Activated CD4-positive, CD25-positive, alpha-beta regulatory T cell treated with anti-CD3 and anti-CD28 coated beads, Interleukin-2, amount 50 U/mL, for 16 hours (primary cell): ENCODE results near the gene RAB9A.
"Not testable (repeated sequence)": the region's sequence is repeated elsewhere in the genome, so short reads cannot be mapped to it uniquely, and the experiment has no call there.

ENCODE experiments used
- DNase-seq: peaks from one replicate; pipeline ENCODE4 v3.0.0-alpha.2; 2020; ENCODE audit warnings: low read depth, low spot score

The RAB9A gene

DNA sequence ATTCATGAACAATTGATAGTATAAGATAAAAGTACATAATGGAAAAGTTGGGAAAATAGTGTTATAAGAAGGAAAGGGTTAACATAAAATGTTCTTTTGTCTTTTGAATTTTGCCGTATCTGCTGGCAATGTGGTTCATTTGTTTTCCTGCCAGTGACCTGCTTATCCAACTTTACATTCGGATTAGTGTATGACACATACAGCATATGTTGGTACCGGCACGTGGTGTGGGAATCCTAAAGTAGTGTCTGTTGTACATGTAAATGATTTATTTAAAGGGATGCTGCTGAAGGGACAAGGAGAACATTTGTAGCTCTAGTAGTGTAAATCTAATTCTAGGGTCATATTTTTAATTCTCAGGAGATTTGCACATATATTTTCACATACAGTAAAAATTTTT is 11.5 kb downstream of the RAB9A start:
- DNase-seq = no peak

- no peak for DNase-seq
These were observed 13.3 kb downstream of the RAB9A start for GRCh38 chrX:13702111-13702789.

- DNase-seq = no peak
These were observed 14.2 kb downstream of the RAB9A start for GRCh38 chrX:13703135-13703534.

DNA sequence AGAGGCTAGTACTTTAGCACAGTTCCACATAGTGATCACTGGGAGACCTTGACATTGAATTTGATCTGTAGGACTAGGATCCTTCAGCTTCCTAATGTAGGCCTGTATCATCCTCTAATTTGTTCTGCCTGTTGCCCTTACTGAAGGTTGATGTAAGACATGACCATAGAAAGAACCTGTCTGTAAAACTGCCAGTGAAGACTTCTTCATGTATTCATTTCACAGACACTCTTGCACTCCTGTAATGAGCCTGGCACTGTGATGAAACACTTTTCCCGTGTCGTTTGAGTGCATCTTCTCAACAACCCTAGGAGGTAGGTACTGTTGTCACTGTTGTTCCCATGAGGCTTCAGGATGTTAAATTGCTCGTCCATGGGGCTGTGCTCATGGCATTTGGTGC is 14.7 kb downstream of the RAB9A start:
- no peak for DNase-seq

DNA sequence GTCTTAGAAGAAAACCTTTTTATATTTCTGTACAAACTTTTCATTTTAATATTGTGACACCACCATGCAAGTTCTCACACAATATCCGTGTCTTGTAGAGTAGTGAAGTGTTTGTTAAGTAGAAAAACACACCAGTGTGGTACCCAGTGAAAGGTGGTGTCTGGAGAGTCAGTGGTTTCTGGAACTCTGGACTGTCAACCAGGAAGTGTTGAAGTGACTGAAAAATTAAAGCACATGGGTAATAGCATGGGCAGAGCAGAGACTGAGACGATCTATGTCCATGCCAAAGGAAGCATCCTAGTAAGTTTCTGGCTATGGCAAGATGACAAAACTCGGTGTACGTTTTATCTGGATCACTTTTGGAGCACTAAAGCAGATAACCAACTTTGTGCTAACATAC is 22.2 kb downstream of the RAB9A start:
- DNase-seq = no peak

DNA sequence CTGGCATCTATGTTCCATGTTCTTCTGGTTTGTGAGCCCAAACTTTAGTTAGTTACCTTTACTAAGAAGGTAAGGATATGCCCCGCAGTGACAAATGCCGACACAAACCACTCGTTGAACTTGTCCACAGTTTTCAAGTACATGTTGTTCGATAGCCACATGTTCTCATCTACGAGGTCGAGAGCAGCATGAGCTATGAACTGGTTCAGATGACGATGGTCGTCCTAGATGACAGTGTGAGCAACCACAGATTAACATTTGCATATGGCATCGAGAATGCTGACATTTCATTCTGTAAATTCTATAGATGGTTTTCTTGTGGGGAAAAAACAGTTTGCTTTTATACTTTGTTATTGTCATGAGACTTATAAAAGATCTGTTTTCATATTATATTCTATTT is 27.5 kb downstream of the RAB9A start:
- DNase-seq = no peak

GRCh38 chrX:13716905-13717304 is 28.0 kb downstream of the RAB9A start:
- no peak for DNase-seq

DNA sequence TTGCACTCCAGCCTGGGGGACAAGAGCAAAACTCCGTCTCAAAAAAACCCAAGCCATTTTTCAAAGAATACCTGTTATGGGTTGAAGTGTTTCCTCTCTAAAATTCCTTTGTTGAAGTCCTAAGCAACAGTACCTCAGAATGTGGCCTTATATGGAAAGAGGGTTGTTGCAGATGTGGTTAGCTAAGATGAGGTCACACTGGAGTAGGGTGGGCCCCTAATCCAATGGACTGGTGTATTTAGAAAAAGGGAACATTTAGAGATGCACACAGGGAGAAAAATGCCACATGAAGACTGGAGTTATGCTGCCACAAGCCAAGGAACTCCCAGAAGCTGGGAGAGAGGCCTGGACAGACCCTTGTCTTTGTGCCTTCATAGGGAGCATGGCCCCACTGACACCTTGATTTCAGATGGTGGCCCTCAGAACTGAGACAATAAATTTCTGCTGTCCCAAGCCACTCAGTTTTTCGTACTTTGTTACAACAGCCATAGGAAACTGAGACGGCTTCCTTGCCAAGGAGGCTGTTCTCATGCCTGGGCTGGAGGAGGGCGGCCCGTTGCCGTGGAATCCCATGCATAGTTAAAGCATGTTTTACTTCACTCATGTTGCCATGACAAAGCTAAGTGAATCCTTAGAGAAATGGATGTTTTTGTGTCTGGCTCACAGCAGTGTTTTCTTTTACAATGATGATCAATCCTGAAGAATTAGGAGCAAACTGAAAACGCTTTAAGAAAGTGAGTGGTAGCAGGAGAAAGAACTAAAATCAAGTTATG is 29.0 kb downstream of the RAB9A start:
- DNase-seq = no peak

- DNase-seq = no peak
These were observed 30.4 kb downstream of the RAB9A start for GRCh38 chrX:13719192-13719856.

DNA sequence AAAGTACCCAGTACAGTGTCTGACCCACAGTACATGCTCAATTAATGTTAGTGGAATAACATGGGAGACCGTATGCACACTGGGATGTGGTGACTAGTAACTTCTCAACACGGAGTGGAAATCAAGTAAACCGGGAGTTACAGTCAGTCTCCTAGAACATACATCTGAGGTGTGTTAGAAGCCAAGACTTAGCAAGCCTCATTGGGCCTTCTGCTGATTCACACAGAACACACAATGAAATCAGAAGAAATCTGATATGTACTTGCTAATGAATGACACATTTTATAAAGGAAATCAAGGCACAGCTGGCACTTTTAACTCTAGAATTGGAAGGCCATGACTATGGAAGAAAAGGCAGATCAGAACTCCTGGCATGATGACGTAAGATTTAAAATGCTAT is 32.4 kb downstream of the RAB9A start:
- no peak for DNase-seq

- no peak for DNase-seq
These were observed 33.0 kb downstream of the RAB9A start for GRCh38 chrX:13721819-13722519.

DNA sequence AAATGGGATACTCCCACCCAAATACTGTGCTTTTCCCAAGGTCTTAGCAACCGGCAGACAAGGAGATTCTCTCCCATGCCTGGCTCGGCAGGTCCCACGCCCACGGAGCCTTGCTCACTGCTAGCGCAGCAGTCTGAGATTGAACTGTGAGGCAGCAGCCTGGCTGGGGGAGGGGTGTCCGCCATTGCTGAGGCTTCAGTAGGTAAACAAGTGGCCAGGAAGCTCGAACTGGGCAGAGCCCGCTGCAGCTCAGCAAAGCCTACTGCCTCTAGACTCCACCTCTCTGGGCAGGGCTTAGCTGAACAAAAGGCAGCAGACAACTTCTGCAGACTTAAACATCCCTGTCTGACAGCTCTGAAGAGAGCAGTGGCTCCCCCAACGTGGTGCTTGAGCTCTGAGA is 36.0 kb downstream of the RAB9A start:
- DNase-seq = not testable (repeated sequence)

DNA sequence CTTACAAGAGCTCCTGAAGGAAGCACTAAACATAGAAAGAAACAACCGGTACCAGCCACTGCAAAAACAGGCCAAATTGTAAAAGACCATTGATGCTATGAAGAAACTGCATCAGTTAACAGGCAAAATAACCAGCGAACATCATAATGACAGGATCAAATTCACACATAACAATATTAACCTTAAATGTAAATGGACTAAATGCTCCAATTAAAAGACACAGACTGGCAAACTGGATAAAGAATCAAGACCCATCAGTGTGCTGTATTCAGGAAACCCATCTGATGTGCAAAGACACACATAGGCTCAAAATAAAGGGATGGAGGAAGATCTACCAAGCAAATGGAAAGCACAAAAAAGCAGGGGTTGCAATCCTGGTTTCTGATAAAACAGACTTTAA is 37.7 kb downstream of the RAB9A start:
- DNase-seq = not testable (repeated sequence)

- DNase-seq = not testable (repeated sequence)
These were observed 41.6 kb downstream of the RAB9A start for GRCh38 chrX:13730523-13730922.

DNA sequence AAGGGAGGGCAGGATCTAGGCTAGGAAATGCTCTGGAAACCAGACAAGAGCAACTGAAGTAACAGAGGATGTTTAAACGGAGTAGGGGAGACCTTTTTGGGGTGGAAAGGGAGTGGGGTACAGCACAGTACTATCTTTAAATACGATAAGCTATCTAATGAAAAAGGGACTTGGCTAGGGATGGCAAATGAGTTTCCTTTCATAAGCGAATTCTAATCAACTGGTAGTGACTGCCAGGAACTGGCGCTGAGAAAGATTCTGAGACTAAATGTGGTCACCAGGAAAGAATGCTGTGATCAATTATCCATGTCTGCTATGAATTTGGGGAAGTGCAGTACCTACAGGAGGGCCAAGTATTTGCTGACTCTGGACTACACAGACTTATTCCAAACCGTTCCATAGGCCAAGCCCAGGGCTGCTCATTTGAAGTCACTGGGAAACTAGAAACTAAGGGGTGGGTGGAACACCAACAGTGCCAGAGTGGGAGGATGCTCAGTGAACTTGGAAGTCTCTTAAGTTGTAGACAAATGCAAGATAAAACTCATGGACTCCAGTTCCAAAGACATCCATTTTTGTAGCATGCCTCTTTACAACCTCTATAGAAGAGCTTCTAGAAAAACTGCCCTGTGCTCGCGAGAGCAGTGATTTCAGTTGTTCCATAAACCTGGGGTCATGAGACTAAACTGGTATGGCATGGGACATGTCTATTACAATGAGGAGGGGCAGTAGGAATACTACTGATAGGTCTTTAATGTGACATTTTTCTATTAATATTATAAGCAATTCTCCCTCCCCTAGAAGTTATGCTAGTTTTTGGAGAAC is 43.5 kb downstream of the RAB9A start:
- no peak for DNase-seq

- DNase-seq = no peak
These were observed 44.6 kb downstream of the RAB9A start for GRCh38 chrX:13733506-13733905.

DNA sequence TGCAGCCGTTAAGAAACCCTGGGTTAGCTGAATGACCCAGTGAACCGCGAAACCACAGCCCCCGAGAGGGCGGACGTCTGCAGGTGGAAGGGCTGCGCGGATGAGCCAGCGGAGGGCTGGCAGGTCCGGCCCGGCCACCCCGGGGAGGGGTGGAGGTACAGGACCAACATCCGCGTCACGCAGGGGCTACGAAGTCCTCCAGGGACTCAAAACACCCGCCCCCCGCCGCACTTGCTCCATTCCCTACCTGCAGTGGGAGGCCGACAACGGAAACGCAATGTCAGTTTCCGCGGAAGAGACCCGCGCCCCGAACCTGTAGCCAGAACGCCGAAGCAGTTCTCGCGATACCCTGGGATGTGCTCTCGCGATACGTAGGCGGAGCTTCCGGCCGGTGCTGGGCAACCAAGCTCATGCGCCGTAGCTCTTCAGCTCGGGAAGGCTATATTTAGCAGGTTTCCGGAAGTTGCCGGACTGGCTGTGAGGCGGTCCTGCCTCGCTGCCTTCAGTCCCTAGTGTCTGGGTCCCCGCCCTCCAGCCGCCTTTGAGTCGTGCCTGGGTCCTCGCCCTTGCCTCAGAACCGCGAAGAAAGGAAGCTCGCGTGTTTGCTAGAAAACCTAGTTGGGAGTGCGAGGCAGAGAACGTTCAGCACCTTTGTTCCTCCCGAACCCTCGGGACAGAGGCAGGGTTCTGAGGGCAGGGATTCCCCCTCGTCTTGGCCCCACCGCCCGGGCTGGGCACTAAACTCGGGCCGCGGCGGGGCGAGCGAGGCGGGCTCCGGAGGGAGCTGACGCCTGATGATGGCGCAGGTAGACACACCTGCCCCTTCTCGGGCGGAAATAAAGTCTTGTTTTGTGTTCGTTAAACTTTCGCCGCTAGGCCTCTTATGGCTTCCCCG is 45.6 kb downstream of the RAB9A start, which contains the start of the genes OFD1 and TRAPPC2:
Gene OFD1 (plus strand): TSS at position 471 of the 895 bp plus-strand sequence. CDS start 324 bp downstream, at position 795.
Gene TRAPPC2 (minus strand): TSS at position 343 of the 895 bp plus-strand sequence. CDS start 14,657 bp downstream, outside the sequence.
- DNase-seq = peak; percentile 72

DNA sequence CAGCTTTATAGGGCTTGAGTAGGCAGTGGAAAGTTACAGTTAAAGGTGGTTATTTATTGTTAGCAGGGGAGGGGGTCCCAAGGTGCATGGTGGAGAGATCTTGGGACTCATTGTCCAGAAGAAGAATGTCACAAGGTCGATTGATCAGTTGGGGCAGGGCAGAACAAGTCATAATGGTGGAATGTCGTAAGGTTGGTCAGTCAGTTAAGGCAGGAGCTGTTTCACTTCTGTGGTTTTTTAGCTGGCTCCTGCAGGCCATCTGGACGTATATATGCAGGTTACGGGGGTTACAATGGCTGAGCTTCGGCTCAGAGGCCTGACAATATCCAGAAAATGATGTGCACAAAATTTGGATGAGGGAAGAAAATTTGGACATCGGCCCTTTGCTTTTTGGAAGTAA is 52.8 kb downstream of the RAB9A start:
- DNase-seq = no peak

DNA sequence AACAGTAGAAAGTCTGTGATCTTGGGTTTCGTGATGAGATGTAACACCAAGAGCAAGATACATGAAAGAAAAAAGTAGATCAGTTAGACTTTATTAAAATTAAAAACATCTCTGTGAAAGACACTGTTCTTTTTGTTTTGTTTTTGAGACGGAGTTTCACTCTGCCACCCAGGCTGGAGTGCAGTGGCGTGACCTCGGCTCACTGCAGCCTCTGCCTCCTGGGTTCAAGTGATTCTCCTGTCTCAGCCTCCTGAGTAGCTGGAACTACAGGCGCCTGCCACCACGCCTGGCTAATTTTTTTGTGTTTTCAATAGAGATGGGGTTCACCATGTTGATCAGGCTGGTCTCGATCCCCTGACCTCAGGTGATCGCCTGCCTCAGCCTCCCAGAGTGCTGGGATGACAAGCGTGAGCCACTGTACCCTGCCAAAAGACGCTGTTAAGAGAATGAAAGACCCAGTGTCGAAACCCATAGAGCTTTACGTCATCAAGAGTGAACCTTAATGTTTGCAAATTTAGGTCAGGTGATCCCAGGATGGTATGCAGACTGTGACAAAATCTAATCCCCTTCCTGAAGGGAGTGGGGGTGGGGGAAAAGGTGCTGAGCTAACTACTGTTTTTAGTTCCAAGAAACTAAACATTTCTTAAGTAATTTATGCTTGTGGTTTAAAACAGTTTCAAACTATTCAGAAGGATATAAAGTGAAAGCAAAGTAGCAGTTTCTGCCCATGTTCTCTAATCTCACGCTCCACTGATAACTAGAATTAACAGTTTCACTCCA is 53.7 kb downstream of the RAB9A start:
- DNase-seq = peak; percentile 10
